GM19043 (cell line): ENCODE data around the gene RNF212.

ENCODE experiments used
- ATAC-seq: cut with Tn5 transposase; IDR thresholded peaks from one replicate; pipeline ENCODE4 v1.9.1; 2021; ENCODE audit warnings: low read depth; ENCODE audit not compliant: unreplicated experiment

Gene RNF212

GRCh38 chr4:1116838-1117237, 3.5 kb upstream of the RNF212 start:
- ATAC-seq = no peak

- ATAC-seq = no peak
Observed at GRCh38 chr4:1115528-1116293, 2.3 kb upstream of the RNF212 start.

- no peak for ATAC-seq
Observed at GRCh38 chr4:1112821-1113182, 562 bp downstream of the RNF212 start.

GRCh38 chr4:1112174-1112820, 1.1 kb downstream of the RNF212 start:
- ATAC-seq = no peak

- ATAC-seq = no peak
Observed at GRCh38 chr4:1111259-1111809, 2.0 kb downstream of the RNF212 start.

GRCh38 chr4:1109898-1110506, 3.4 kb downstream of the RNF212 start:
- no peak for ATAC-seq

GRCh38 chr4:1109333-1109732, 4.0 kb downstream of the RNF212 start:
- ATAC-seq = no peak

- no peak for ATAC-seq
Observed at GRCh38 chr4:1105662-1106061, 7.7 kb downstream of the RNF212 start.

- ATAC-seq = no peak
Observed at GRCh38 chr4:1105067-1105466, 8.3 kb downstream of the RNF212 start.

GRCh38 chr4:1104647-1105046, 8.7 kb downstream of the RNF212 start:
- ATAC-seq = no peak

- ATAC-seq = no peak
Observed at GRCh38 chr4:1099684-1100335, 13.6 kb downstream of the RNF212 start.

GRCh38 chr4:1099270-1099669, 14.1 kb downstream of the RNF212 start:
- no peak for ATAC-seq

- ATAC-seq = no peak
Observed at GRCh38 chr4:1098311-1098925, 14.9 kb downstream of the RNF212 start.

- ATAC-seq = no peak
Observed at GRCh38 chr4:1097553-1097952, 15.8 kb downstream of the RNF212 start.

- ATAC-seq = no peak
Observed at GRCh38 chr4:1096841-1097240, 16.5 kb downstream of the RNF212 start.

GRCh38 chr4:1094336-1094690, 19.1 kb downstream of the RNF212 start:
- ATAC-seq = no peak

GRCh38 chr4:1093391-1094335, 19.7 kb downstream of the RNF212 start:
- ATAC-seq = no peak

GRCh38 chr4:1092983-1093361, 20.4 kb downstream of the RNF212 start:
- no peak for ATAC-seq

- no peak for ATAC-seq
Observed at GRCh38 chr4:1092026-1092982, 21.1 kb downstream of the RNF212 start.
